CD4-positive, alpha-beta T cell treated with Interleukin-2 at 100 ng/mL for 4 hours (primary cell): ENCODE measurements around the gene DPH1.
A peak's percentile ranks its signal among the peaks of the same experiment; 100 is the strongest.
"Not testable (repeated sequence)": the region's sequence is repeated elsewhere in the genome, so short reads cannot be mapped to it uniquely, and the experiment has no call there.

ENCODE experiments used
- DNase-seq: peaks from one replicate; pipeline ENCODE4 v3.0.0-alpha.2; 2020; ENCODE audit warnings: low spot score

The DPH1 gene

GRCh38 chr17:2008332-2009126 lies 21.4 kb upstream of the DPH1 start:
- no peak for DNase-seq

DNA sequence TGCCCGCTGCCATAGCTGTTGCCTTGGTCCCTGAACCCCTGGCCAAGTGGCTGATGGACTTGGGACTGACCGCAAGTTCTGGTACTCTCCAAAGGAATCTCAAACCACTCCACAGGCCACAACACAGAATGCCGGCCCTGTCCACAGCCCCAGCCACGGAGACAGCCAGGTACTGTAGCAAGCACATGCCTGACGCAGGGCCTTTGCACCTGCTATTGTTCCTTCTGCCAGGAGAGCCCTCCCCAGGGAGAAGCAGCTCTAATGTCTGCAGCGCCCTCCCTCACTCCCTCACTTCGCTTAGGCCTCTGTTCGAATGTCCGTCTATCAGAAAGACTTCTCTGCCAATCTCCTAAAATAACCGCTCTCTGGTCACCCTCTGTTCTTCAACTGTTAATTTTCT lies 20.2 kb upstream of the DPH1 start:
- DNase-seq, result no peak

DNA sequence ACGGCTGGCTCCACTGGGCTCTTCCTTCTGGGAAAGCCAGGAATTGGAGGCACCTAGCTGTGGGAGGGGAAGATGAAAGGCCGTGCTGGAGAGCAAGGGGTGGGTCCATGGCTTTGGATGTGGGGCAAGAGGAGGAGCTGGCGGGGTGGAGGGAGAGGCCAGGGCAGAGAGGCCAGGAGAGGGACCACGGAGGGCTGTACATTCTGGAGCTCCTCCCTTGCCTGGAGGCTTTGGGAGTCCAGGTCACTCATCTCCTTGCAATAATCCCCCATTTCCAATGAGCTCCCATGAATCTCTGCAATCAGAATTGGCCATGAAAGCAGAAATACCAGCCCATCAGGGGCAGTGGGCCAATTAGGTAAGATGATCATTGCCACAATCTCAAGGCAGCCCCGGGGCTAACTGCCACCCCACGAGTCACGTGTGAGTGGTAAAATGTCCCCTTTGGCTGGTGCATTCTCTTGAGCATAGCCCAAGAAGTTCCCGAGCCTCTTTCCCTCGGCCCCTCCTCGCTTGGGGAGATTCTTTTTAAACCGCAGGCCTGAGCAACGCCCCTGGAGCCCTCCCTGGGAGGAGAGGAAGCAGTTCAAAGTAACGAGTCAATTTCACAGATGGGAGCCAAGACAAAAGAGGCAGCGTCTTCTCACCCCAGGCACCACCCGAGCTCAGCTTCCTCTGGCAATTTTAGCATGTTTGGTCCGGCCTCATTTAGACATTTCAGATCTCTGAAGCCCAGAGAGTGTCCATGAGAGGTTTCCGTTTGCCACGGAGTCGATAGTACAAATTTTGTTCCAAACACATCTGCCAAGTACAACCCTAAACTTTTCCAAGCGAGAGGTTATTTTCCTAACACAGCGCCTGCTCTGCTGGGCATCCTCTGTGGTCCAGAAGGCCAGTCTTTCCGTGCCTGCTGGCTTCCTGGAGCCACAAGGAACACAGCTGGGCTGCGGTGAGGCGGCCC lies 18.3 kb upstream of the DPH1 start:
- DNase-seq, result no peak

GRCh38 chr17:2012499-2012898 lies 17.5 kb upstream of the DPH1 start:
- no peak for DNase-seq

- not testable (repeated sequence) for DNase-seq
Observed at GRCh38 chr17:2013220-2013993, 16.5 kb upstream of the DPH1 start.

- no peak for DNase-seq
Observed at GRCh38 chr17:2013994-2014317, 16.0 kb upstream of the DPH1 start.

DNA sequence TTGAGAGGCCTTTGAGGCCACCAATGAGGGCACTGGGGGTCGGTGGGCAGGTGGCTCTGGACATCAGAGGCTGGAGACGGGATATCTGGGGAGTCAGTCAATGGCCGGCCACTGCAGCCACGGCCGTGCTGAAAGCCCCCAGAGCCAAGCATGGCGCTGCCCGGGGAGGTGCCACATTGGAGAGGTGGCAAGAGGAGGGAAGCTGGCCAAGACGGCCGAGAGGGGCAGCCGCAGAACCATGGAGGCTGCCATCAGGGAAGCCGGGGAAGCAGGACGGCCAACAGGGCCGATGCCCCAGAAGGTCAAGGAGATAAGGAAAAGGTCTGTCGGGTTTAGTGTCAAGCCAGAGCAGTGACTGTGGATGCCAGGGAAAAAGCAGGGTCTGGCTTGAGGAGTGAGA lies 14.6 kb upstream of the DPH1 start:
- no peak for DNase-seq

DNA sequence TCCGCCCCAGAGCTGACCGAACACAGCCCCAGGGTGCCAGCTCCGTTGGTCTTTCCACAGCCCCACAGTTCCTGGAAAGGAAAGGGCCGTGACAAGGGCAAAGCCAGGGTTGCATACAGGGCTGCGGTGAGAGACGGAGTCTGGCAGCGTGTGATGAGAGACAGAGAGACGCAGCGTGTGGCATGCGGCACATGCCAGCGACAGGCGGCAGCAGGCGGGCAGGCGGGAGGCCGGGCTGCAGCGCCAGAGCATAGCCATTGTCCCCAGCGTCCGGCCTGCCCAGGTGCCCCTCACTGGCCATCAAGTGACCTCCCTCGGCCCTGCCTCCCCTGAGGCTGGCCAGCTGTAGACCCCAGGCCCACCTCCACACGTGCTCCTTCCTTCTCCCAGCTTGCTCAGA lies 13.5 kb upstream of the DPH1 start:
- no peak for DNase-seq

- DNase-seq, result no peak
Observed at GRCh38 chr17:2017274-2017941, 12.5 kb upstream of the DPH1 start.

DNA sequence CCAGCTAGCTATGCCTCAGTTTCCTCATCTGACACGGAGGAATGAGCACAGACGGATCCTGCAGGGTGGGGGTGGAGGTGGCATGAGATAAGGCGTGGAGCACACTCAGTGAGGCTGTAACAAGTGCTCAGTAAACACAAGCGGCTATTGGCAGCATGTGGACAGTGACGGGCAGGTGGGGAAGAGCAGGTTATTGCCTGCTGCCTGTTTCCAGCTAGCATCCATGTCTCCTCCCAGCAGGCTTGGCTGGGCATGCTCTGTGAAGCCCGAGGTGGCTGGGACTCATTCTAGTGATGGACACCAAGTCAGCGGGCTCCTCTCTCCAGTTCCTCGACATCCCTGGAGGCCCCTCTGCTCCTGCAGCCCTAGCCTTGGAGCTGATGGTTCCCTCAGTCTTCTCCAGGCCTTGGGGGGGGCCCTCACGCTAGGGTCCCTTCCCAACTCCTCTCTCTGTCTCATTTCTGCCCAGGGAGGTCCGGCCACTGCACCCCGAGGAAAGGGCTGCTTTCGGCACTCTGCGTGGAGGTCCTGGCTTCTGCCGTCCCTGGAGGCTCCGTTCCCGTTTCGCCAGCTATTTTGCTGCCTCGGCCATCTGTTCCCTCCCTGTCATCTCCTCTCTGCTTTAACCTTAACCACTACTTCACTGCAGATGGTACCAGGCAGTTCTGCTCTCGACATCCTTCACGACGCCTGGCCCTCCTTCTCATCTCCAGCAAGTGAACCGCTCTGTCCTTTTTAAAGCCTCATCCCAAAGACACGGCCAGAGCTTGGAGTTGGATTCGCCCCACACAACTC lies 11.0 kb upstream of the DPH1 start:
- no peak for DNase-seq

DNA sequence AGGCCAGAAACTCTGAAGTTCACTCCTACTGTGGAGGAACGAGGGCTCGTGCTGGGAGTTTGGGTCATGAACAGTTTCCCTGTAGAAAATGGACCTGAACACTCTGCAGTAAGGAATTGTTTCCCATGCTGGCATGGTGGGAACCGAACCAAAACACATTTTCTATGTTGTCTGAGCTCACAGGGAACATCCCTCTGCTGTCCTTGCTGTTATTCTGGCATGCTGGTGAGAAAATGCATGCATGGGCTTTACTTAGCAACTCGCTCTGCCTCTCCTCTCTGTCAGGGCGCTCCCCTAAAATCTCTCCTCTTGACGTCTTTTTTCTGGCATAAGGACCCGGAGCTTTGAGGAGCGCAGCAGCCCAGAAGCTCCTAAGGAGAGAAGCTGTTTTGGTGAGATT lies 10.2 kb upstream of the DPH1 start:
- no peak for DNase-seq

- no peak for DNase-seq
Observed at GRCh38 chr17:2020721-2021120, 9.2 kb upstream of the DPH1 start.

GRCh38 chr17:2022647-2023240 lies 7.2 kb upstream of the DPH1 start:
- DNase-seq, result no peak

DNA sequence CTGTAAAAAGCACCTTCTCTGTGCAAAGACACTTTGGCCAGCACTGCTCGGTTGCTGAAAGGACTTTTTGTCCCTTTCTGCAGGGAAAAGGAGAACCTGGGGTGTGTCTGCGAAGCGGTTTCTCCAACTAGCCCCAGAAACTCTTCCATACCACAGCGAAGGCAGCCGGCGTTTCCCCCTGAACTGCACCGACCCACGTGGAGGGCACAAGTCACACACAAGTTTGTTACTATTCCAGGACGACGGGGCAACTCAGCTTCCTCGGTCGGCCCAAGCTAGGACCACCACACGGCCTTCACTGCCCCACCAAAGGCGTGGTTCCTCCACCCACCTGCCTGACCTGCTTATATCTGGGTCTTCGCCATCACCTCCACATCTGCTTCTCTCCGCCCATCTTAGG lies 6.7 kb upstream of the DPH1 start:
- DNase-seq, result no peak

- no peak for DNase-seq
Observed at GRCh38 chr17:2023692-2024571, 6.0 kb upstream of the DPH1 start.

GRCh38 chr17:2024572-2025219 lies 5.3 kb upstream of the DPH1 start:
- DNase-seq, result no peak

- DNase-seq, result peak; percentile 81
Observed at GRCh38 chr17:2025220-2025621, 4.7 kb upstream of the DPH1 start, which contains the start of gene RTN4RL1. Gene RTN4RL1 (minus strand): TSS chr17:2025334. CDS start chr17:2024865, 469 bp downstream.

DNA sequence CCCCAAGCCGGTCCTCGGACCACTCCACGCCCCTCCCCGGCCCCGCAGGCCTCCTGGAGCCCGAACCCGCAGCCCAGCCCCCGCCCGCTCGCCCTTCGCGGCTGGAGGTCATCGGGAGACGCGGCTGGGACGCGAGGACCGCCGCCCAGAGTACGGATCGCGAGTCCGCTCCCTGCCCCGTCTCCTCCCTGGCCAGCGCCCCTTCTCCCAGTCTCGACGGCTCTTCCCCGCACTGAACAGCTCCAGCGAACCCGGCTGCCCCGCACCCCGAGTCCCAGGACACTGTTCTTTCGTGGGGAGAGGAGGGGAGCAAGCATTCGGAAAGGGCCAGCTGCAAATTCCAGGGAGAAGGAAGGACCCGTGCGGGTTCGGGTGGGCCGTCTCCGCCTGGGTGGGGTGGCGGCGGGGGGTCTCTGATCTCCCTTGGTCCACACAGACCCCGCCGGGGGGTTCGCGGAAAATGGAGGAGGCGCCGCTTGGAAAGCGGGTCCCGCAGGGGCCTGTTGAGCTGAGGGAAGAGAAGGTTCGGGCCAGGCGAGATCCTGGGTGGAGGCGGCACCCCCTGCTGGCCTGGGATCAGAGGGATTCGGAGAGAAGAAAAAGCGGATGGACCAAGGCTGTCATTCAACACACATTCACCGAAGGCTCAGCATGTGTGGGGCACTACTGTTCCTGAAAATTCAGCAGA lies 4.2 kb upstream of the DPH1 start:
- DNase-seq, result no peak
